NCI-H1048 (cell line): Measurements from ENCODE around the gene MAZ.
"Not testable (repeated sequence)": the region's sequence is repeated elsewhere in the genome, so short reads cannot be mapped to it uniquely, and the experiment has no call there.

Experiments used
- DNase-seq: peaks from one replicate; lab custom pipeline; 2025; lab: John Stamatoyannopoulos, UW

MAZ gene

DNA sequence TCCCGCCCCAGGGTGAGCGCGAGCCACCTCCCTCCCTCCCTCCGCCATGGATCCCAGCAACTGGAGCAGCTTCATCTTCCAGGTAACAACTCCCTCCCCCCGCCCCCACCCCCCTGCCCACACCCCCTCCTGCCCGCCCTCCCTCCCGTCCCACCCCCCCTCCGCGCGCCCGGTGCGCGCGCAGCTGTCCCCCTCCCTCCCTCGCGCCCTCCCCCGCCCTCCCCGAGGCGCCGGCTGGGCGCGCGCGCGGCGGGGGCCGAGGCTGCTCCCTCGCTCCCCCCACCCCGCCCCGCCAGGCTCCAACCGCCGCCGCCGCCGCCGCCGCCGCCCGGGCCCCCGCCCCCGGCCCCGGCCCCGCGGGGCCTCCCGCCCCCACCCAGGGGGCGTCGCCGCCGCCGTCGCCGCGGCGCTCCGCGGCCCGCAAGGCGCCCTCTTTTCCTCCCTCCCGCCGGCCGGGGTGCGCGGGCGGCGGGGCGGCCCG, at the start of gene MAZ:
Gene MAZ, plus strand, starts transcription at position 431 of the 481 bp plus-strand sequence. CDS start 173 bp downstream, outside the sequence.
- DNase-seq, result no peak

DNA sequence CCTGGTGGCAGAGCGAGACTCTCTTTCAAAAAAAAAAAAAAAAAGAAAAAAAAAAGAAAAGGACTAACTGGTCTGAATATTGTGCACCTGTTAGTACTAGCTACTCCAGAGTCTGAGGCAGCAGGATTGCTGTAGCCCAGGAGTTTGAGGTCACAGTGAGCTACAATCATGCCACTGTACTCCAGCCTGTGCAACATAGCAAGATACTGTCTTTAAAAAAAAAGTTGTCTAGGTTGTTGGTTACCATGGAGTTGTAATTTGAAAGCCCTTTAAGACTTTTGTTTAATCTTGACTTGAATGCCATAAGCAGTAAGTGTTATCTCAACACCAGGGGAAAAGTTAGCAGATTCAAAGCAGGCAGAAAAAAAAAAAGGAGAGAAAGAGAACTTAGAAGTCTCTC, 49.7 kb upstream of the MAZ start:
- no peak for DNase-seq

DNA sequence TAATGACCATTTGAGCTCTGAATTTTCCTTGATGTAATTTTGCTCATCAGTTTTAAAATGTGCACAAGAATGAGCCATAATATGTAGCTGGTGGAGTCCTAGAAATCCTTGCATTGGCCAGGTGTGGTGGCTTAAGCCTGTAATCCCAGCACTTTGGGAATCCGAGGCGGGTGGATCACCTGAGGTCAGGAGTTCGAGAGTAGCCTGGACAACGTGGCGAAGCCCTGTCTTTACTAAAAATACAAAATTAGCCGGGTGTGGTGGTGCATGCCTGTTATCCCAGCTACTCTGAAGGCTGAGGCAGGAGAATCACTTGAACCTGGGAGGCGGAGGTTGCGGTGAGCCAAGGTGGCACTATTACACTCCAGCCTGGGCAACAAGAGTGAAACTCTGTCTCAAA, 49.2 kb upstream of the MAZ start:
- not testable (repeated sequence) for DNase-seq

DNA sequence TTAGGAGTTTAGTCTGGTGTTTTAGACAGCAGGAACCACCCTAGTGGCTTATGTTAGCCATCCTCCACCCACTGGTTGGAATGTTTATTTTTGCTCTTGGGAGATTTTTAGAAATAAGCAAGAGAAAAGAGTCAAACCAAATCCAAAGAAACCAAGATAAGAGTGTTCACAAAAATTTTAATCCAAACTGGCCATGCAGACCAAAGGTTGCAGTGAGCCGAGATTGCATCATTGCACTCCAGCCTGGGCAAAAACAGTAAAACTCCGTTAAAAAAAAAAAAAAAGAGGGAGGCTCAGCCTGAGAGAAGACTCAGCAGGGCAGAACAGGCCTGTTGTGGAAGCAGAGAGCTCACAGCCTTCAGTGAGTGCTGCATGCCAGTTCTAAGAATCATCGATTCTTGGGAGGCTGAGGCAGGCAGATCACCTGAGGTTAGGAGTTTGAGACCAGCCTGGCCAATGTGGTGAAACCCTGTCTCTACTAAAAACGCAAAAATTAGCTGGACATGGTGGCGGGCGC, 48.3 kb upstream of the MAZ start:
- no peak for DNase-seq

DNA sequence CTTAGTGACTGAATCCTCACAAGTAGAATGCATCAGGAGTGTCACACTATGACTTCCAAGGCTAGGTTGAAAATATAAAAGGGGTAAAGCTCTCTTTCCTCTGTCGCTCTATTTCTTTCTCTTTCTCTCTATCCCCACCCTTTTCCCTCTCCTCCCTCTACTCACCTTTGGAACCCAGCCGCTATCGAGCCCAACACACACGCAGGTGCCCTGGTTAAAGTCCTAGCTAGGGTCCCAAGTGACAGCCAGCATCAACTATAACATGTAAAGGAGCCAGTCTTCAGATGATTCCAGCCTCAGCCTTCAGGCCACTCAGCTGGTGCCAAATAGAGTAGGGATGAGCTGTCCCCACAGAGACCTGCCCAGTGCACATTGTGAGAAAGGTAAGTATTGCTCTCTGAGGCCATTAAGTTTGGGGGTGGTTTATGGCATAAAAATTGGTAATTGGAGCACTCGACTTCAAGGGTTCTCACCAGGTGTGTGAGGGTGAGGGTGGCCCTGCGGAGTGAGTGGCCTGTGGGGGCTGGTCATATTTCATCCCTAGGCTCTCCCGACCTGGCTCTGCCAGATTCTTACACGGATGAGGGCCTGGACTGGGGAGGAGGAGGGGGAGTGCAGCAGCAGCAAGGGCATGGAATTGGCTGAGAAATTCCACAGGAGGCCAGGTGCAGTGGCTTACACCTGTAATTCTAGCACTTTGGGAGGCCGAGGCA, 45.6 kb upstream of the MAZ start:
- no peak for DNase-seq

DNA sequence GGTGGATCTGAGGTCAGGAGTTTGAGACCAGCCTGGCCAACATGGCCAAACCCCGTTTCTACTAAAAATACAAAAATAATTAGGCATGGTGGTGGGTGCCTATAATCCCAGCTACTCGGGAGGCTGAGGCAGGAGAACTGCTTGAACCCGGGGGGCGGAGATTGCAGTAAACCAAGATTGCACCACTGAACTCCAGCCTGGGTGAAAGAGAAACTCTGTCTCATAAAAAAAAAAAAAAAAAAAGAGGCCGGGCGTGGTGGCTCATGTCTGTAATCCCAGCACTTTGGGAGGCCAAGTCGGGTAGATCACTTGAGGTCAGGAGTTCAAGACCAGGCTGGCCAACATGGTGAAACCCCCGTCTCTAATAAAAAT, 45.1 kb upstream of the MAZ start:
- not testable (repeated sequence) for DNase-seq

DNA sequence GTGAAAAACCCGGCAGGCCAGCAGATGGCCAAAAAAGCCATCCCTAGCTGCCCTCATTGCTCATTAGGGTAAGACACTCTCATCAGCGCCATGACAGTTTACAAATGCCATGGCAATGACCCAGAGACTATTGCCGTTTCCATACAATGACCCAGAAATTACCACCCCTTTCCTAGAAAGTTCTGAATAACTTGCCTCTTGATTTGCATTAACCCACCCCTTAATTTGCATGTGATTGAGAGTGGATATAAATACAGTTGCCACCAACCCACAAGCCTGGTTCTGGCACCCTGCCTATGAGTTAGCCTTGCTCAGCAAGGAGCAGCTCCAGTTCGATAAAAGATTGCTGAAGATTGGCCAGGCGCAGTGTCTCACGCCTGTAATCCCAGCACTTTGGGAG, 44.4 kb upstream of the MAZ start:
- peak; percentile 54 for DNase-seq

DNA sequence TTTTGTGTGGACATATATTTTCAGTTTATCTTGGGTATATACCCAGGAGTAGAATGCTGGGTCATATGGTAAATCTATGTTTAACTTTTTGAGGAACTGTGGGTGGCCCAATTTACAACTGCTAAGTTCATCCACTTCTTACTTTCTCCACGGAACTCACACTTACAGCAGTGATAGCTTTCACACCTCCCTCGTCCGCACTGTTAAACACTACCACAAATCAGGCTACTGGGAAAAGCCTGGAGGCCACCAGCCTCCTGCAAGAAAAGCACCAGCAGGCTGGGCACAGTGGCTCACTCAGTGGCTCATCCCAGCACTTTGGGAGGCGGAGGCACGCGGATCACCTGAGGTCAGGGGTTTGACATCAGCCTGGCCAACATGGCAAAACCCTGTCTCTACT, 43.0 kb upstream of the MAZ start:
- no peak for DNase-seq

DNA sequence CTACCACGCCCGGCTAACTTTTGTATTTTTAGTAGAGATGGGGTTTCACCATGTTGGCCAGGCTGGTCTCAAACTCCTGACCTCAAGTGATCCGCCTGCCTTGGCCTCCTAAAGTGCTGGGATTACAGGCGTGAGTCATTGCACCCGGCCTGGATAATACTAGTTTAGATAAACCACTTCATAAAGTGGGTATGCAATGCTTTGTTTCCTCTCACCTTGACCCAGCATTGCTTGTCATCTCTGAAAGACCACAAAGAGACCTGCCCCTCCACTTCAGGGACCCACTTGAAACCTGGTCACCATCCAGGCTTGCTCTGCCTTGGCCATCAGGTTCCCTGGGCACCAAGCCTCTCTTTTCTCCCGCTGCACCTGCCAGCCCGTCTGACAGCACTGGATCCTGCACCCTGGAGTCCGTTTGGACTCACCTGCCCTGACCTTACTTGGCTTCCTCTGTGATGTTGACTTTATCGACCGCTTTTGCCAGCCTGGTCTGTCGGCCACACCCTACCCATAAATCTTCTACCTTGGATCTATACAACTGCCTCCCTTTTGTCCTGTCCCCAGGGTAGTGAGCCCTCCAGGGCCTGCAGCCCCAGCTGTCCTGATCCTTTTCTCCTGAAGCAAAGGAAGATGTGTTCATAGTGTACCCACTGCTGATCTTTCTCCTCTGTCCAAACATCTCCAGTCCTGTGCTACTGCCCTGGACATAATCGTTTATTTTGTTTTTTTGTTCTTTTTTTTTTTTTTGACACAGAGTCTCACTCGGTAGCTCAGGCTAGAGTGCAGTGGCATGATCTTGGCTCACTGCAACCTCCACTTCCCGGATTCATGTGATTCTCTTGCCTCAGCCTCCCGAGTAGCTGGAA, 40.9 kb upstream of the MAZ start:
- DNase-seq, result no peak

DNA sequence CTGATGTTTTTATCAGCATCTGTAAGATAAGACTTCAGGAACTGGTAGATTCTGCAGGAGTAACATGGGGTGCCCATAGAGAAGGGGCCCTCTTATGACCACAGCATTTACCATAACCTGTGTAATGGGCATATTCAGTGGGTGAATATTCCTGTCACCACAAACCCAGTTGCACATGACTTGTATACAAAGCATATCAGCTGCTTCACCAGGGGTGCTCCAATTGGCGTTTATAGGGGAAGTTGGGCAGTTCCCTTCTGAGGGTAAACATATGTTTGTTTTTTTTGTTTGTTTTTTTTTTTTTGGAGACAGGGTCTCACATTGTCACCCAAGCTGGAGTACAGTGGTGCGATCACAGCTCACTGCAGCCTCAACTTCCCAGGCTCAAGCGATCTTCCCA, 39.8 kb upstream of the MAZ start:
- DNase-seq, result no peak

DNA sequence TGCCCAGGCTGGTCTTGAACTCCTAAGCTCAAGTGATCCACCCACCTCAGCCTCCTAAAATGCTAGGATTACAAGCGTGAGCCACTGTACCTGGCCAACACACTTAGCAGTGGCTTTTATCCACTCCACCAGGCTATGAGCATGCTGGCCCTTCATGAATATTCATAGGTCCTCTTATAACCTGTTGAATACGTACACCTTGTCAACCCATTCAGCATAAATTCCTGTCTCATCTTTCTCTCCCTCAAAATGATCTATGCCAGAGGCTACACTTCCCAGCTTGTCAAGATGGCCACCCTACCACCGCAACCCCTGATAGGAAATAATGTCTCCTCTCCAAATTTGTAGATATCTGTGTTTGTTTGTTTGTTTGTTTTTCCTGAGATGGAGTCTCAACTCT, 39.3 kb upstream of the MAZ start:
- no peak for DNase-seq

DNA sequence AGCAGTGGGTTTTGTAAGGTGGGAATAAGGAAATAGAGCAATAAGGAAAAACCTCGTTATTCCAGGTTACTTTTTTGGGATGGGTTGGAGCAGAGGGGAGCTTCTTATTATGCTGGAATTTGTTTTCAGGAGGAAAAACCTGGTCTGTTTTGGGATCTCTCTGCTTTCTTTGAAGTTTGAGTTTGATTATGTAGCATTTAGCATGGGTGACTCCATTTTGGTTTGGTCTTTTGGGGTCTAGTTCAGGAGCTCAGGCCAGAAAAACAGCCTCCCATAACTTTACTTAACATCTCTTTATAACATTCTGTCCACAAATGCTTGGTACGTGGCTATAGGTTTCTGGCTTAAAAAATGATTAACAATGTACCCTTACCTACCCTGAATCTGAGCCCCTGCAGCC, 36.8 kb upstream of the MAZ start:
- no peak for DNase-seq

DNA sequence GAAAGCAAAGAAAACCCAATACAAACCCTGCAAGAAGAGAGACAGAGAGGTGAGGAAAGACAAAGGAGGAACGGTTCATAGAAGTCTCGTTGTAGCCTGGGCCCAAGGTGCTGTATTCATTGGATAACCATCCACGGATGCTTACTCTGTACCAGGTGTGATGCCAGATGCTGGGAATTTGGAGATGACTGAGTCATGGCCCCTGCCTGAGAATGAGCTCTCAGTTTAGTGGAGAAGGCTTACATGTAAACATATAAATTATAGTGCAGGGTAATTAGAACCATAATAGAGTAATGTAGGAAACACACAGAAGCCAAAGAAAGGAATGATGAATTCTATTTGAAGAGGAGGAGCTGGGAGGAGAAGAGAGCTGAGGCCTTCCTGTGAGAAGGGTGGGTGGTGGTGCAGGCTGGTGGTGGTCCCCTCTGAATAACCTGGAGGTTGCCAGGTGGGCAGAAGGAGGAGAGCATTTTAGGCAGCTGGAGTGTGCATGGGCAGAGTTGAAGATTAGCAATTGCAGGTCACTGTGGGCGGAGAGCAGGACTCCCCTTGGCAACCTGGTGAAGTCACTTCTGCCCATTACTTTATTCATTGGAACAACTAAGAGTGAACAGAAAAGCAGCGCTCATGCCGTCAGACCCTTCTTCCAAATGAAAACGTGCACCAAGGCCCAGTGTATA, 35.9 kb upstream of the MAZ start:
- DNase-seq, result no peak

DNA sequence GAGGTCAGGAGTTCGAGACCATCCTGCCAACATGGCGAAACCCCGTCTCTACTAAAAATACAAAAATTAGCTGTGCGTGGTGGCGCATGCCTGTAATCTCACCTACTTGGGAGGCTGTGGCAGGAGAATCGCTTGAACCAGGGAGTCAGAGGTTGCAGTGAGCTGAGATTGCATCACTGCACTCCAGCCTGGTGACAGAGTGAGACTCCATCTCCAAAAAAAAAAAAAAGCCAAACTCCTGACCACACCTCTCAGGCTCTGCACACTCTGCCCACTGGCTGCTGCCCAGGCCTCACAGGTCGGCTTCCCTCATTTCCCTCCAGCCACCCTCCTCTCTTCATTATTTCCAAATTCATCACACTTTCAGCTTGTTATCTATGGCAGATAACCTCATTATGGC, 34.0 kb upstream of the MAZ start:
- DNase-seq, result not testable (repeated sequence)

DNA sequence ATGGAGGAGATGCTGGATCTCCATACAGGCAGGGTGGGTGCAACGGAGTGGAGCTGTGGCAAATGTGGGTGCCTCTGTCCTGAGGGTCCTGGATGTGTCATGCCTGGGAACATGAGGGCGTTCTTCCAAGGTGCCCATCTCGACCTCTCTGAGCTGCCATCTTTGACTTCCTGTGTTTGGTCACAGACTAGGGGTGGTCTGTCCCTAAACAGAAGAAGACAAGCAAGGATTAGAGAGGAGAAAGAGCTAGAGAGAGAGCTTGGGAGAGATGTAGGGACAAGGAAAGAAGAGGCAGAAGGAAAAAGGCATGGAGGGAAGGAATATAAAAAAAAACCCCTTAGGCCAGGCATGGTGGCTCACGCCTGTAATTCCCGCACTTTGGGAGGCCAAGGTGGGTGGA, 31.6 kb upstream of the MAZ start:
- DNase-seq, result no peak

DNA sequence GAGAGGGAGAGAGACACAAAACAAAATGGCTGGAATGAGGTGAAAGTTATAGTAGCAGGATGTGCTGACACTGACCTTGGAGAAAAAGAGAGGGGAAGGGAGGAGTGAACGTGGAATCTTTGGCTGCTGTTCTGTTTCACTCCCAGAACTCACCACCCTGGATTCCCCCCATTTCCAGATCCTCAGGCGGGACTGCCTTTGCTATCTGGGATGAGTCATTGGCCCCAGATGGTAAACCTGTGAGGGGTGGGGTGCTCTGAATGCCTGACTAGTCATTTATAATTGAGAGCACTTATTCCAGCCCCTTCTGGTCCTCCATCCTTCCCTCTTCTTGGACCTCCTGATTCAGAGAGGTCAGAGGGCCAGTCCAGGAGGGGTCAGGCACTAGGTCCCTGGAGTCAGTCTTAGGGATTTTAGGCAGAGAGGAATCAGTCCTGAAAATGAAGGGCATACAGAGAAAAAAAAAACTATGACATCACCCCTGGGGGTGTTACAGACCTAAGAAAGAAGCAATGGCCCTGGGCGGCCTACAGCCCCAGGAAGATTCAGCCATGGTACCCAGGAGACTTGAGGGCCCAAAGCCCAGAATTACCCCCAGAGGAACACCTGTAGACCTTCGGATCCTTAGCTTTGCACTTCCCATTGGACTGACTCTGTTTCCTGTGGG, 30.5 kb upstream of the MAZ start:
- no peak for DNase-seq

DNA sequence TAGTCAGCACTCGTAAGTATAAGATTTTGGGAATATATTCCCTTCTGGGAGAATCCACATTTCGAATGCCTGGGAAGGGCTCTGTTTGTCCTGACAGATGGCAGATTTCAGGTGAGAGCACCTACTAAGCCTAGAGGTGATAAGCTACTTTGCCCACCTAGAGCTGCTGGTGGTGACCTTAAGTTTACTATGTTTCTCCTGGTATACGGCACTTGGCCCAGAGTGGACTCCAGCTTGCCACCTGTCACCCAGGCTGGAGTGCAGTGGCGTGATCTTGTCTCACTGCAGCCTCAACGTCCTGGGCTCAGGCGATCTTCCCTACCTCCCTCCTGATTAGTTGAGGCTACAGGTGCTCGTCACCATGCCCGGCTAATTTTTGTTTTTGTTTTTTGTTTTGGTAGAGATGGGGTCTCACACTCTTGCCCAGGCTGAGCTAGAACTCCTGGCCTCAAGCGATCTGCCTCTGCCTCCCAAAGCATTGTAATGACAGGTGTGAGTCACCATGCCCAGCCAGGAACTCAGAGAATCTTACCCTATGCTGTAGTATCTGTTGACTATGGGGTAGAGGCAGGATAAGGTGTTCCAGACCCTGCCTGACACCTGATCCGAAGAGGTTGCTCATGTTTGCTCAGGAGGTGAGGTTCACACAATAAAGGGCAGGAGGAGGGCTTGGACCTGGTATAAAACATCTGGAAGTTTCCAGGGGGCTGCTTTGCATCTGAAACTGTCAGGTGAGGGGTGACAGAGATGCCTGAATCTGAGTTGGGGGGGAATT, 28.6 kb upstream of the MAZ start, which contains the start of gene ZG16:
Gene ZG16, plus strand, starts transcription at position 681 of the 775 bp plus-strand sequence. CDS start 1,011 bp downstream, outside the sequence.
- no peak for DNase-seq

DNA sequence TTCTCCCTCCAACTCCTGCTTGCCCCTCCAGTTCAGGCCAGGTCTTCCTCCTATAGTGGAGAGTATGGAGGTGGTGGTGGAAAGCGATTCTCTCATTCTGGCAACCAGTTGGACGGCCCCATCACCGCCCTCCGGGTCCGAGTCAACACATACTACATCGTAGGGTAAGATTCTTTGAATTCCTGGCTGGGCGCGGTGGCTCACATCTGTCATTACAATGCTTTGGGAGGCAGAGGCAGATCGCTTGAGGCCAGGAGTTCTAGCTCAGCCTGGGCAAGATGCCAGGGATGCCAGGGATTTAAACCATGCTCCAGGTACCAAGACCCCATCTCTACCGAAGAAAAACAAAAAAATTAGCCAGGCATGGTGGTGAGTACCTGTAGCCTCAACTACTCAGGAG, 26.9 kb upstream of the MAZ start:
- DNase-seq, result no peak

DNA sequence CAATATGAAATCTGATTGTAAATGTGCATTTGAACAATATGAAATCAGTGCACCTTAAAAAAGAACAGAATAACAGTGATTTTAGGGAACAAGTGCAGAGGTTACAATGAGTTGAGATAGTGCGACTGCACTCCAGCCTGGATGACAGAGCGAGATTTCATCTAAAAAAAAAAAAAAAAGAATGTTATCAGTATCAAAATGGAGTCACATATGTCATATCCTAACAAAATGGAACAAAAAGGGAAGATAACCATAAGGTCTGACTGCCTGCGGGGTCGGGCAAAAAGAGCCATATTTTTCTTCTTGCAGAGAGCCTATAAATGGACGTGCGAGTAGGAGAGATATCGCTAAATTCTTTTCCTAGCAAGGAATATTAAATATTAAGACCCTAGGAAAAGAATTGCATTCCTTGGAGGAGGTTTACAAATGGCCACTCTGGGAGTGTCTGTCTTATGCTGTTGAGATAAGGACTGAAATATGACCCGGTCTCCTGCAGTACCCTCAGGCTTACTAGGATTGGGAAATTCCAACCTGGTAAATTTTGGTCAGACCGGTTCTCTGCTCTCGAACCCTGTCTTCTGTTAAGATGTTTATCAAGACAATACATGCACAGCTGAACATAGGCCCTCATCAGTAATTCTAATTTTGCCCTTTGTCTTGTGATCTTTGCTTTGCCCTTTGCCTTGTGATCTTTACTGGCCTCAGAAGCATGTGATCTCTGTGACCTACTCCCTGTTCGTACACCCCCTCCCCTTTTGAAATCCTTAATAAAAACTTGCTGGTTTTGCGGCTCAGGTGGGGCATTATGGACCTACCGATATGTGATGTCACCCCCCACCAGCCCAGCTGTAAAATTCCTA, 23.0 kb upstream of the MAZ start:
- not testable (repeated sequence) for DNase-seq

DNA sequence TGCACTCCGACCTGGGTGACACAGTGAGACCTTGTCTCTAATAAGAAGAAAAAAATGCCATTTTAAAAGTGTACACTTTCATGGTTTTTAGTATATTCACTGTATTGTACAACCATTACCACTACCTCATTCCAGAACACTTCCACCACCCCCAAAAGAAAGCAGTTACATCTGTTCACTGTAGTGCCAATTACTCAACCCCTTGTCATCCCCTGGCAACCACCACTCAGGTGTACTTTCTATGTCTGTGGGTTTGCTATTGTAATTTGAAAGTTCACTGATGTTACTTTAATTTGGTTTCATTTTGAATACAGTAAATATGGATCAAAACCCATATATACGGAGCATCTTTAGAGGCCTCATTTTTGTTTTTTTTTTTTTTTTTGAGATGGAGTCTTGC, 22.2 kb upstream of the MAZ start:
- no peak for DNase-seq
